Sigmoid colon (tissue), 7 donors: ENCODE data around the gene IL3RA. TPM values are rescaled to one million over a fixed set of nuclear protein-coding genes. Genes with fewer than 3 reads are reported as not detected.

Experiments
- DNase-seq: peaks from one replicate; pipeline ENCODE4 v3.0.0-alpha.2; 2019
- H3K27ac ChIP-seq, 4 donors: fragments of 200-600 bp; sonication (generic); one replicate each; pipeline ENCODE4 v1.5.1; 2016 to 2019; ENCODE audit warnings: mild to moderate bottlenecking in 1 of 4
- H3K27me3 ChIP-seq, 3 donors: fragments of 200-600 bp; sonication (generic); one replicate each; pipeline ENCODE4 v1.5.1; 2019; ENCODE audit warnings: mild to moderate bottlenecking in 1 of 3
- H3K36me3 ChIP-seq, 4 donors: fragments of 200-600 bp; sonication (generic); one replicate each; pipeline ENCODE4 v1.5.1; 2016 to 2019
- H3K4me1 ChIP-seq, 4 donors: fragments of 200-600 bp; sonication (generic); one replicate each; pipeline ENCODE4 v1.5.1; 2017 to 2019
- H3K4me3 ChIP-seq, 4 donors: fragments of 200-600 bp; sonication (generic); one replicate each; pipeline ENCODE4 v1.5.1; 2017 to 2019; ENCODE audit warnings: mild to moderate bottlenecking in 2 of 4, moderate library complexity in 1 of 4
- H3K9me3 ChIP-seq, 4 donors: fragments of 200-600 bp in 3 of 4; sonication (generic) in 3 of 4; one replicate each; pipeline versions ENCODE4 v1.5.1 to v1.6.1; 2013 to 2019
- EP300 ChIP-seq, 4 donors: sonication (generic); formaldehyde crosslinking; IDR thresholded peaks; one replicate each; pipeline ENCODE4 v1.6.1; 2017; ENCODE audit warnings: antibody characterized with exemption in 4 of 4
- POLR2A ChIP-seq, 2 donors: fragments of 450-650 bp; IDR thresholded peaks; one replicate each; pipeline ENCODE4 v1.6.1; 2016; ENCODE audit warnings: antibody characterized with exemption in 2 of 2, mild to moderate bottlenecking in 2 of 2, moderate library complexity in 2 of 2
- POLR2AphosphoS5 ChIP-seq, 4 donors: sonication (generic); formaldehyde crosslinking; IDR thresholded peaks; one replicate each; pipeline ENCODE4 v1.6.1; 2017; ENCODE audit warnings: antibody characterized with exemption in 4 of 4
- WGBS, 2 donors: extraction: QIAGEN DNeasy Blood & Tissue Kit; methylation state at CpG; one replicate each; pipeline ENCODE4 v1.1.7; 2013; 5-methylcytosine and 5-hydroxymethylcytosine counted together
- intact Hi-C: fragments of 100-400 bp; cut with DNase I; formaldehyde crosslinking; loops from one replicate; pipeline ENCODE4 v1.15.1; 2023
- polyA plus RNA-seq, 3 donors: library from polyadenylated mRNA; stranded (reverse); fragments of 200-250 nt; gene quantifications; one replicate each; pipeline ENCODE4 v1.2.3, GENCODE V29; 2013
- total RNA-seq, 4 donors: library from RNA; depleted of rRNA; stranded (reverse); fragments of >200 nt; gene quantifications; one replicate each; pipeline ENCODE4 v1.1.0, GENCODE V29; 2016
- TF ChIP-seq, protein P1 (sequence below), 4 experiments: fragments of 450-650 bp in 3 of 4; fragments of 200-600 bp in 1 of 4; IDR thresholded peaks; one replicate each; pipeline ENCODE4 v1.5.1; 2016 to 2019; ENCODE audit warnings: antibody characterized with exemption in 4 of 4, mild to moderate bottlenecking in 3 of 4, moderate library complexity in 2 of 4
- donor health status: healthy with polysubstance abuse.
- donor health status: Bipolar disorder and iron deficiency.
- donor health status: healthy.

The IL3RA gene
- total and polyA plus RNA-seq, 7 donors: 1.2 to 13.4 (median 5.6) TPM

DNA sequence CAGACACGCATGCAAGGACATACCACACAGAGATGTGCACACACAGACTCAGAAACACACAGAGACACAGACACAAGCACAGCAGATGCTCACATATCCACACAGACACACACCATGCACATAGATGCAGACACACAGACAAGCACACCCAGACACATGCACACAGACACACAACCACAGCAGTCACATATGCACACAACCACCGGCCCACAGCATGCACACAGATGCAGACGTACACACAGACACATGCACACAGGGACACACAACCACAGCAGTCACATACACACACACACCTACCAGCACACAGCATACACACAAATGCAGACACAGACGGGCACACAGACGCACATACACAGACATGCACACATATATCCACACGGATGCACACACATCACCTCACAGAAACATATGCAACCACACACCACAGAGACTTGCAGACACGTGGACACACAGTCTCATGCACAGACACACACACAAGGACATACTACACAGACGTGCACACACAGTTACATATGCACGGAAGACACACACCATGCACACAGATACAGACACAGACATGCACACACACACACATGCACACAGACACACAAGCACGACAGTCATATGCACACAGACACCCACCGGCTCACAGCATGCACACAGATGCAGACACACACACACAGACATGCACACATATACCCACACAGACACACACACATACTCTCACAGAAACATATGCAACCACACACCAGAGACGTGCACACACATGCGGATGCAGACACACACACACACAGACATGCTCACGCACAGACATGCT is 80.6 kb downstream of the IL3RA start:
- H3K36me3 ChIP-seq: peaks cover 10 to 69% (median 21%) of the 10 kb centered on the region in 4 donors
- no peaks in the 10 kb centered on the region for H3K4me1 ChIP-seq
- H3K4me3 ChIP-seq: no peak overlapping the region
- H3K27ac ChIP-seq: no peak overlapping the region
- peak; percentile 20 for DNase-seq
- intact Hi-C loops: no loop called here
- peaks cover 0 to 5% (median 2%) of the 10 kb centered on the region in 4 donors for H3K9me3 ChIP-seq
- TF ChIP-seq POLR2A (IDR thresholded peaks at IDR 0.05) (no peak), POLR2AphosphoS5 (IDR thresholded peaks at IDR 0.05) (no peak), EP300 (IDR thresholded peaks at IDR 0.05) (no peak)
- TF ChIP-seq, protein P1, sequence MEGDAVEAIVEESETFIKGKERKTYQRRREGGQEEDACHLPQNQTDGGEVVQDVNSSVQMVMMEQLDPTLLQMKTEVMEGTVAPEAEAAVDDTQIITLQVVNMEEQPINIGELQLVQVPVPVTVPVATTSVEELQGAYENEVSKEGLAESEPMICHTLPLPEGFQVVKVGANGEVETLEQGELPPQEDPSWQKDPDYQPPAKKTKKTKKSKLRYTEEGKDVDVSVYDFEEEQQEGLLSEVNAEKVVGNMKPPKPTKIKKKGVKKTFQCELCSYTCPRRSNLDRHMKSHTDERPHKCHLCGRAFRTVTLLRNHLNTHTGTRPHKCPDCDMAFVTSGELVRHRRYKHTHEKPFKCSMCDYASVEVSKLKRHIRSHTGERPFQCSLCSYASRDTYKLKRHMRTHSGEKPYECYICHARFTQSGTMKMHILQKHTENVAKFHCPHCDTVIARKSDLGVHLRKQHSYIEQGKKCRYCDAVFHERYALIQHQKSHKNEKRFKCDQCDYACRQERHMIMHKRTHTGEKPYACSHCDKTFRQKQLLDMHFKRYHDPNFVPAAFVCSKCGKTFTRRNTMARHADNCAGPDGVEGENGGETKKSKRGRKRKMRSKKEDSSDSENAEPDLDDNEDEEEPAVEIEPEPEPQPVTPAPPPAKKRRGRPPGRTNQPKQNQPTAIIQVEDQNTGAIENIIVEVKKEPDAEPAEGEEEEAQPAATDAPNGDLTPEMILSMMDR (IDR thresholded peaks at IDR 0.05): no peak
- no peaks in the 10 kb centered on the region for H3K27me3 ChIP-seq
- 71 to 88% methylated on average over 14 of the region's 14 CpGs for WGBS, 2 donors

DNA sequence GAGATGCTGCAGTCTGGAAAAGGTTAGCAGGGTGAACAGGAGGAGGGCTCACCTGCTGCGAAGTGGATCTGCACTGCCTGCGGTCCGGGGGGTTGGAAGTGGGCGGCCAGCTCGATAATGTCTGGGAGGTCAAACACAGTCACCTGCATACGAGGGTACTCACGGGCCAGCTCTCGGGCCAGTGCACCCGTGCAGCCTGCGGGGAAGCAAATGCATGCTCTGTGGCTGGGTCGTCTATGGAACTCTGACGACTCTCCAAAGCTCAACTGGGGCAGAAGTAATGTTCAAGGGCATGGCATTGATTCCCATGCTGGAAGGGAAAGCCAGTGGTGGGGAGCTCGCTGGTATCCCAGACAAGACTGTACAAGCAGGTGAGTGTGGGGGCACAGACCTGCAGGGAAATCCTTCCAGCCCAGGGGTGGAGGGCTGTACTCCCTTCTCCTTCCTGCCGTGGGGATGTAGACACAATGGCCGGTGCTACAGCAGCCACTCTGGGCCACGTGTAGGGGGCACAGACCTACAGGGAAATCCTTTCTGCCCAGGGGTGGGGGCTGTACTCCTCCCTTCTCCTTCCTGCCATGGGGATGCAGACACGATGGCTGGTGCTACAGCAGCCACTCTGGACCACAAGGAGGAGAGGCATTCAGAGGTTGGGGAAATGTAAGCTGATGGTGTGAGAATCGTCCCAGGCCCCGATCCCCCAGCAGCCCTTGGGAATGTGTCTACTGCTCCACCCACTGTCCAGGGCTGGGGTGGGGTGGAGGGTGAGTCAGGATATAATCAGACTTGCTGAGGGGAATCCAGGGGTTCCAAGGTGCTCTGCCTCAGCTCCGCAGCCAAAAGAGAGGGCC is 81.6 kb downstream of the IL3RA start:
- H3K36me3 ChIP-seq: peaks cover 7 to 69% (median 23%) of the 10 kb centered on the region in 4 donors
- peak; percentile 56 for DNase-seq
- H3K27ac ChIP-seq: no peak overlapping the region
- no peak for TF ChIP-seq POLR2A (IDR thresholded peaks at IDR 0.05)
- TF ChIP-seq, protein P1 (IDR thresholded peaks at IDR 0.05): no peak
- no peak for TF ChIP-seq POLR2AphosphoS5 (IDR thresholded peaks at IDR 0.05)
- no peak for TF ChIP-seq EP300 (IDR thresholded peaks at IDR 0.05)
- WGBS, 2 donors: 93 to 95% methylated on average over 20 of the region's 20 CpGs
- H3K27me3 ChIP-seq: no peaks in the 10 kb centered on the region
- intact Hi-C loops: no loop called here
- peaks cover 0 to 8% (median 6%) of the 10 kb centered on the region in 4 donors for H3K9me3 ChIP-seq
- no peak overlapping the region for H3K4me3 ChIP-seq
- no peaks in the 10 kb centered on the region for H3K4me1 ChIP-seq

DNA sequence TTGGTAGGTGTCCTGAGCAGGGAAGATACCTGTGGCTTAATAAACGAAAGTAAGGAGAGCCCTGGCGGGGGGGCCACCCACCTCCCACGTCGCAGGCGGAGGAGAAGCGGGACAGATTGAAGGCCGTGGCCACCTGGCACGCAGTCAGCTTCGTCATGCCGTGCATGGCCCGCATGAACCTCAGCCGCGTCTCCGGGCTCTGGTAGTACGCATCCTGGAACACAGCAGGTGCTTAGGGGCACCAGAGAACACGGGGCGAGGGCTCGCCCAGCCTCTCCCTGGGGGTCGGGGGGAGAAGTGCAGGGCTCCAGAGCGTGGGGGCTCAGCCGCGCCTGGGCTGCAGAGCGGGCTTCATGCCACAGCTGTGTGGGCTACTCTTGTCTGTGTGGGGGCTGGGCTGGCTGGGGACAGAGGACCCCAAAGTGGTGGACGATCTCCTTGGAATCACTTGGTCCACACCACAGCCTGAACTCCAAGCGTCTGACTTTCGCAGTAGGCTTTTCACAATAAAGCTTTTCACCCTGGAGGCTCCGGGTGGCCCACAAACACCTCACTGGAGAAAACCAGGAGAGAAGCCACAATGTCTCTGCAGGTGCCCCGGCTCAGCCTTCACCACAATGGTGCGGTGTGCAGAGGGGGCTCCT is 82.4 kb downstream of the IL3RA start:
- 94 to 97% methylated on average over 29 of the region's 29 CpGs for WGBS, 2 donors
- peaks cover 9 to 64% (median 21%) of the 10 kb centered on the region in 4 donors for H3K36me3 ChIP-seq
- no peaks in the 10 kb centered on the region for H3K27me3 ChIP-seq
- intact Hi-C loops: no loop called here
- peak; percentile 63 for DNase-seq
- H3K4me1 ChIP-seq: no peaks in the 10 kb centered on the region
- H3K4me3 ChIP-seq: no peak overlapping the region
- no peak overlapping the region for H3K27ac ChIP-seq
- peaks cover 0 to 8% (median 6%) of the 10 kb centered on the region in 4 donors for H3K9me3 ChIP-seq
- TF ChIP-seq, protein P1 (IDR thresholded peaks at IDR 0.05): no peak
- TF ChIP-seq POLR2A (IDR thresholded peaks at IDR 0.05) (no peak), POLR2AphosphoS5 (IDR thresholded peaks at IDR 0.05) (no peak), EP300 (IDR thresholded peaks at IDR 0.05) (no peak)

DNA sequence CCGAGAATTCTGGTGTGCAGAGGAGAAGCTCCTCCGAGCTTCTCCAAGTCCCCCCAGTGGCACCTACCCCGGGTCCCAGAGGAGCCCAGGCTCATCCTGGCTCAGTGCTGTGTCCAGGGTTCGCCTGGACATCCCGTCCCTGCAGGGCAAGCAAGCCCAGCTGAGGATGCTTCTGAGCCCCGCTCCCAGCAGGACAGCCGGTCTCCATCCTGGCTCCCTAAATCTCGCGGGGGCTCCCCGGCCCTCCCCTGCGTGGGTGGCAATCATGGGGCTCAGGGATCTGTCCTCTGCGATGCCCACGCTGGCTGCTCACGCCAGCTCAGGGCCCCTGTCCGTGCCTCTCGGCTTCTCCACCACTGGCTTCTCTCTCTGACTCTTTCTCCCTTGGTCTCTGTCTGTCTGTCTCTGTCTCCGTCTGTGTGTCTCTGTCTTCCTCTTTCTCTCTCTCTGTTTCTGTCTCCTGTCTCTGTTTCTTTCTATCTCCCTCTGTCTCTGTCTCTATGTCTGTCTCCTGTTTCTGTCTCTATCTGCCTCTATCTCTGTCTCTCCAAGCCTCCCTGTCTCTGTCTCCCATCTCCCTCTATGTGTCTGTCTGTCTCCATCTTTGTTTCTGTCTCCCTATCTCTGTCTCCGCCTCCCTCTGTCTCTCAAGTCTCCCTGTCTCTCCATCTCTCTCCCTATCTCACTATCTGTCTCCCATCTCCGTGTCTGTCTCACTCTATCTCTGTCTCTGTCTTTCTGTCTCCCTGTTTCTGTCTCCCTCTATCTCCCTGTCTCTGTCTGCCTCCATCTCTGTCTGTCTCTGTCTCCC is 83.2 kb downstream of the IL3RA start:
- Histone ChIP-seq H3K27me3 (no peaks in the 10 kb centered on the region), H3K36me3 (peaks cover 9 to 60% (median 19%) of the 10 kb centered on the region in 4 donors), H3K4me1 (no peaks in the 10 kb centered on the region), H3K4me3 (no peak overlapping the region), H3K9me3 (peaks cover 0 to 8% (median 6%) of the 10 kb centered on the region in 4 donors), H3K27ac (no peak overlapping the region)
- TF ChIP-seq EP300 (IDR thresholded peaks at IDR 0.05): no peak
- TF ChIP-seq POLR2AphosphoS5 (IDR thresholded peaks at IDR 0.05): no peak
- TF ChIP-seq, protein P1 (IDR thresholded peaks at IDR 0.05): no peak
- intact Hi-C loops: no loop called here
- DNase-seq: peak; percentile 61
- WGBS, 2 donors: 92 to 94% methylated on average over 19 of the region's 19 CpGs
